HepG2 (cell line): ENCODE data around the gene CAMK1D. TPM values are rescaled to one million over a fixed set of nuclear protein-coding genes. Genes with fewer than 3 reads are reported as not detected.

ENCODE experiments used
- ATAC-seq: fragments of 200-7000 bp; cut with Tn5 transposase; 3 replicates; pipeline ENCODE4 v1.9.1; 2020; ENCODE audit warnings: mild to moderate bottlenecking, moderate library complexity
- BruUV-seq: library from RNA; stranded (reverse); fragments of 400-500 nt; replicated peaks from 2 replicates; lab custom pipeline; 2021; lab: Mats Ljungman, UMichigan
- CTCF ChIA-PET: fragments of 300-600 bp; formaldehyde crosslinking; extraction: SDS; loops from one replicate; lab custom pipeline; 2021; ENCODE audit warnings: low total read pairs, inconsistent platforms, low intra/inter-chr PET ratio; lab: Yijun Ruan, JAX
- POLR2A ChIA-PET: fragments of 350-600 bp; sonication (Branson Sonifier 250); formaldehyde crosslinking; loops from one replicate; lab custom pipeline; 2020; ENCODE audit warnings: antibody characterized with exemption, inconsistent platforms; lab: Yijun Ruan, JAX
- DNase-seq: peaks from one replicate; pipeline ENCODE4 v3.0.0-alpha.2; 2015; ENCODE audit warnings: low spot score
- FAIRE-seq: peaks from 3 replicates; lab custom pipeline; 2011; peaks lifted over from hg19 to GRCh38; lab: Jason Lieb, UNC
- H2AFZ ChIP-seq: one replicate; pipeline ENCODE4 v1.6.1; 2011; ENCODE audit warnings: low read length, inconsistent platforms
- H3K27ac ChIP-seq: fragments of 300-600 bp; 3 replicates; pipeline ENCODE4 v1.8.0; 2011; ENCODE audit warnings: mixed run types, mild to moderate bottlenecking, mixed read lengths, low read length, inconsistent platforms; ENCODE audit not compliant: insufficient read depth; ENCODE audit errors: extremely low read length
- H3K27me3 ChIP-seq, 2 experiments: fragments of 200-600 bp in 1 of 2; 2 replicates in 1 of 2; 3 replicates in 1 of 2; pipeline versions ENCODE4 v1.6.0 to v1.8.0; 2011; ENCODE audit warnings: low read length in 2 of 2, mild to moderate bottlenecking in 2 of 2, moderate library complexity in 2 of 2, inconsistent platforms in 1 of 2; ENCODE audit not compliant: insufficient read depth in 2 of 2, control insufficient read depth in 1 of 2
- H3K36me3 ChIP-seq, 2 experiments: fragments of 200-600 bp in 1 of 2; replicated peaks in 1 of 2; 2 replicates in 1 of 2; 3 replicates in 1 of 2; pipeline versions ENCODE4 v1.5.1 to v1.8.0; 2011; ENCODE audit warnings: low read length in 2 of 2, inconsistent platforms in 1 of 2; ENCODE audit not compliant: insufficient read depth in 2 of 2, control insufficient read depth in 1 of 2
- H3K4me1 ChIP-seq: 2 replicates; pipeline ENCODE4 v1.5.1; 2012; ENCODE audit warnings: low read length, inconsistent platforms; ENCODE audit not compliant: insufficient read depth
- H3K4me2 ChIP-seq: 2 replicates; pipeline ENCODE4 v1.6.0; 2011; ENCODE audit warnings: low read depth, low read length, inconsistent platforms
- H3K4me3 ChIP-seq, 3 experiments: fragments of 200-600 bp in 1 of 3; sonication (generic), shearing (Covaris generic) in 1 of 3; replicated peaks in 1 of 3; 2 replicates each; pipeline ENCODE4 v1.5.1; 2011 to 2016; ENCODE audit warnings: low read length in 3 of 3, inconsistent platforms in 2 of 3, low read depth in 2 of 3, mild to moderate bottlenecking in 2 of 3, control low read depth in 1 of 3, mixed read lengths in 1 of 3; ENCODE audit not compliant: insufficient read depth in 1 of 3
- H3K79me2 ChIP-seq: one replicate; pipeline ENCODE4 v1.6.1; 2011; ENCODE audit warnings: low read length, inconsistent platforms; ENCODE audit not compliant: insufficient read depth
- H3K9ac ChIP-seq: 2 replicates; pipeline ENCODE4 v1.6.0; 2011; ENCODE audit warnings: mild to moderate bottlenecking, low read depth, low read length, inconsistent platforms; ENCODE audit not compliant: insufficient read depth
- H3K9me3 ChIP-seq: 2 replicates; pipeline ENCODE4 v1.5.1; 2012; ENCODE audit warnings: mild to moderate bottlenecking, low read length
- H4K20me1 ChIP-seq: 2 replicates; pipeline ENCODE4 v1.6.0; 2011; ENCODE audit warnings: inconsistent platforms, mild to moderate bottlenecking, low read length, moderate library complexity; ENCODE audit not compliant: insufficient read depth
- BRF2 ChIP-seq: sonication (generic); formaldehyde crosslinking; IDR thresholded peaks from 2 replicates; pipeline ENCODE4 v1.8.1; 2022; ENCODE audit warnings: mild to moderate bottlenecking, missing genetic modification reagents
- HNF4G ChIP-seq, 2 experiments: sonication (generic) in 1 of 2; formaldehyde crosslinking in 1 of 2; IDR thresholded peaks; 2 replicates each; pipeline versions ENCODE4 v1.4.0 to v1.6.1; 2011 to 2020; ENCODE audit warnings: borderline replicate concordance in 2 of 2, low read depth in 2 of 2, mild to moderate bottlenecking in 2 of 2, low read length in 1 of 2, missing genetic modification reagents in 1 of 2, moderate library complexity in 1 of 2
- NFATC3 ChIP-seq: sonication (generic); formaldehyde crosslinking; IDR thresholded peaks from 2 replicates; pipeline ENCODE4 v1.5.1; 2020; ENCODE audit warnings: mild to moderate bottlenecking, missing genetic modification reagents
- RNF2 ChIP-seq: fragments of 450-650 bp; conservative IDR thresholded peaks from 2 replicates; pipeline ENCODE4 v1.6.1; 2016; ENCODE audit warnings: low read depth
- TBL1XR1 ChIP-seq: fragments of 150-350 bp; IDR thresholded peaks from 2 replicates; pipeline ENCODE4 v1.6.1; 2014; ENCODE audit warnings: borderline replicate concordance, low read length; ENCODE audit not compliant: partially characterized antibody
- TMF1 ChIP-seq: sonication (generic); formaldehyde crosslinking; IDR thresholded peaks from 2 replicates; pipeline ENCODE4 v1.8.1; 2022; ENCODE audit warnings: low read depth, missing genetic modification reagents
- ZNF552 ChIP-seq: sonication (generic); formaldehyde crosslinking; IDR thresholded peaks from 2 replicates; pipeline ENCODE4 v1.9.0; 2022; ENCODE audit warnings: missing genetic modification reagents, mild to moderate bottlenecking, borderline replicate concordance
- ZNF614 ChIP-seq: IDR thresholded peaks from 2 replicates; pipeline ENCODE4 v1.6.1; 2018; ENCODE audit warnings: missing biosample characterization, missing genetic modification reagents, inconsistent platforms, borderline replicate concordance
- WGBS: methylation state at CpG from one replicate; pipeline ENCODE4 v1.1.6; 2017; ENCODE audit warnings: low lambda C conversion rate; 5-methylcytosine and 5-hydroxymethylcytosine counted together
- in situ Hi-C: cut with HindIII; loops from 2 replicates; pipeline ENCODE4 v1.10.0; 2017; ENCODE audit warnings: low pct_unique_long_range_greater_than_20kb; ENCODE audit not compliant: extremely low pct_ligation_motif_present
- intact Hi-C: fragments of 100-400 bp; cut with micrococcal nuclease; formaldehyde crosslinking; loops from one replicate; pipeline ENCODE4 v1.10.0; 2022; ENCODE audit not compliant: unreplicated experiment
- polyA plus RNA-seq, 8 experiments: library from polyadenylated mRNA; depleted of rRNA in 3 of 8; stranded (reverse) in 7 of 8; unstranded in 1 of 8; fragments of >200 nt; fragmentation: Illumina TruSeq in 4 of 8; extraction: Trizol in 4 of 8; gene quantifications; 2 replicates each; pipeline versions ENCODE4 v1.2.1 to v1.2.3, GENCODE V29; 2011 to 2016; ENCODE audit warnings: low read depth in 4 of 8, missing spikeins in 1 of 8, mixed read lengths in 1 of 8; ENCODE audit not compliant: insufficient read depth in 1 of 8
- total RNA-seq, 5 experiments: library from RNA; depleted of rRNA; stranded (reverse); fragments of >200 nt; fragmentation: Illumina TruSeq; extraction: Trizol; gene quantifications; 2 replicates each; pipeline ENCODE4 v1.2.3, GENCODE V29; 2016; ENCODE audit warnings: low read depth in 1 of 5
- TF ChIP-seq, protein P1 (sequence below): sonication (generic); formaldehyde crosslinking; IDR thresholded peaks from 2 replicates; pipeline ENCODE4 v1.4.0; 2020; ENCODE audit warnings: low read depth, mild to moderate bottlenecking, missing genetic modification reagents
- TF ChIP-seq, protein P2 (sequence below): IDR thresholded peaks from 2 replicates; pipeline ENCODE4 v1.6.1; 2016; ENCODE audit warnings: low read depth, missing genetic modification reagents, missing compliant biosample characterization

Gene CAMK1D
- total and polyA plus RNA-seq, 2 of the 13 experiments (the other 11 are each of a cell fraction or from before 2014, with no cell fraction given): under 0.01 TPM; not detected in 1

GRCh38 chr10:12587451-12587888, 238.1 kb downstream of the CAMK1D start:
- POLR2A ChIA-PET: no interaction called here
- in situ Hi-C loops: no loop called here
- Histone ChIP-seq H2AFZ (no peak overlapping the region), H3K36me3 (no peaks in the 10 kb centered on the region), H3K9me3 (no peaks in the 10 kb centered on the region), H3K4me1 (no peaks in the 10 kb centered on the region), H3K27me3 (peaks cover 1 to 18% of the 10 kb centered on the region in 2 experiments; a peak in 4 of 5 replicates), H3K4me2 (no peak overlapping the region), H3K9ac (no peak overlapping the region), H3K79me2 (no peaks in the 10 kb centered on the region), H3K4me3 (no peak overlapping the region), H3K27ac (no peak overlapping the region), H4K20me1 (no peaks in the 10 kb centered on the region)
- ATAC-seq: no peak
- CTCF ChIA-PET: no interaction called here
- no peak for TF ChIP-seq TBL1XR1
- TF ChIP-seq, protein P1, sequence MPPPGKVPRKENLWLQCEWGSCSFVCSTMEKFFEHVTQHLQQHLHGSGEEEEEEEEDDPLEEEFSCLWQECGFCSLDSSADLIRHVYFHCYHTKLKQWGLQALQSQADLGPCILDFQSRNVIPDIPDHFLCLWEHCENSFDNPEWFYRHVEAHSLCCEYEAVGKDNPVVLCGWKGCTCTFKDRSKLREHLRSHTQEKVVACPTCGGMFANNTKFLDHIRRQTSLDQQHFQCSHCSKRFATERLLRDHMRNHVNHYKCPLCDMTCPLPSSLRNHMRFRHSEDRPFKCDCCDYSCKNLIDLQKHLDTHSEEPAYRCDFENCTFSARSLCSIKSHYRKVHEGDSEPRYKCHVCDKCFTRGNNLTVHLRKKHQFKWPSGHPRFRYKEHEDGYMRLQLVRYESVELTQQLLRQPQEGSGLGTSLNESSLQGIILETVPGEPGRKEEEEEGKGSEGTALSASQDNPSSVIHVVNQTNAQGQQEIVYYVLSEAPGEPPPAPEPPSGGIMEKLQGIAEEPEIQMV (CRISPR knock-in tag): no peak
- TF ChIP-seq NFATC3 (CRISPR knock-in tag): no peak
- TF ChIP-seq, protein P2, sequence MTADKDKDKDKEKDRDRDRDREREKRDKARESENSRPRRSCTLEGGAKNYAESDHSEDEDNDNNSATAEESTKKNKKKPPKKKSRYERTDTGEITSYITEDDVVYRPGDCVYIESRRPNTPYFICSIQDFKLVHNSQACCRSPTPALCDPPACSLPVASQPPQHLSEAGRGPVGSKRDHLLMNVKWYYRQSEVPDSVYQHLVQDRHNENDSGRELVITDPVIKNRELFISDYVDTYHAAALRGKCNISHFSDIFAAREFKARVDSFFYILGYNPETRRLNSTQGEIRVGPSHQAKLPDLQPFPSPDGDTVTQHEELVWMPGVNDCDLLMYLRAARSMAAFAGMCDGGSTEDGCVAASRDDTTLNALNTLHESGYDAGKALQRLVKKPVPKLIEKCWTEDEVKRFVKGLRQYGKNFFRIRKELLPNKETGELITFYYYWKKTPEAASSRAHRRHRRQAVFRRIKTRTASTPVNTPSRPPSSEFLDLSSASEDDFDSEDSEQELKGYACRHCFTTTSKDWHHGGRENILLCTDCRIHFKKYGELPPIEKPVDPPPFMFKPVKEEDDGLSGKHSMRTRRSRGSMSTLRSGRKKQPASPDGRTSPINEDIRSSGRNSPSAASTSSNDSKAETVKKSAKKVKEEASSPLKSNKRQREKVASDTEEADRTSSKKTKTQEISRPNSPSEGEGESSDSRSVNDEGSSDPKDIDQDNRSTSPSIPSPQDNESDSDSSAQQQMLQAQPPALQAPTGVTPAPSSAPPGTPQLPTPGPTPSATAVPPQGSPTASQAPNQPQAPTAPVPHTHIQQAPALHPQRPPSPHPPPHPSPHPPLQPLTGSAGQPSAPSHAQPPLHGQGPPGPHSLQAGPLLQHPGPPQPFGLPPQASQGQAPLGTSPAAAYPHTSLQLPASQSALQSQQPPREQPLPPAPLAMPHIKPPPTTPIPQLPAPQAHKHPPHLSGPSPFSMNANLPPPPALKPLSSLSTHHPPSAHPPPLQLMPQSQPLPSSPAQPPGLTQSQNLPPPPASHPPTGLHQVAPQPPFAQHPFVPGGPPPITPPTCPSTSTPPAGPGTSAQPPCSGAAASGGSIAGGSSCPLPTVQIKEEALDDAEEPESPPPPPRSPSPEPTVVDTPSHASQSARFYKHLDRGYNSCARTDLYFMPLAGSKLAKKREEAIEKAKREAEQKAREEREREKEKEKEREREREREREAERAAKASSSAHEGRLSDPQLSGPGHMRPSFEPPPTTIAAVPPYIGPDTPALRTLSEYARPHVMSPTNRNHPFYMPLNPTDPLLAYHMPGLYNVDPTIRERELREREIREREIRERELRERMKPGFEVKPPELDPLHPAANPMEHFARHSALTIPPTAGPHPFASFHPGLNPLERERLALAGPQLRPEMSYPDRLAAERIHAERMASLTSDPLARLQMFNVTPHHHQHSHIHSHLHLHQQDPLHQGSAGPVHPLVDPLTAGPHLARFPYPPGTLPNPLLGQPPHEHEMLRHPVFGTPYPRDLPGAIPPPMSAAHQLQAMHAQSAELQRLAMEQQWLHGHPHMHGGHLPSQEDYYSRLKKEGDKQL: no peak
- no peak for TF ChIP-seq RNF2
- no peak for TF ChIP-seq ZNF614 (CRISPR knock-in tag)
- no peak for TF ChIP-seq TMF1 (CRISPR knock-in tag)
- no peak for TF ChIP-seq ZNF552 (CRISPR knock-in tag)
- TF ChIP-seq BRF2 (CRISPR knock-in tag): no peak
- no peak for TF ChIP-seq HNF4G (IDR thresholded peaks at IDR 0.05; ENCODE audit: borderline replicate concordance, low read depth, low read length)
- TF ChIP-seq HNF4G (CRISPR knock-in tag; IDR thresholded peaks at IDR 0.05; ENCODE audit: borderline replicate concordance, low read depth): no peak
- DNase-seq: no peak
- intact Hi-C loops: no loop called here
- 41% methylated on average over 4 of the region's 4 CpGs for WGBS
- BruUV-seq: no TSS peak
- FAIRE-seq: no peak
